ENCODE data around the gene TMEM108.

The TMEM108 gene

DNA sequence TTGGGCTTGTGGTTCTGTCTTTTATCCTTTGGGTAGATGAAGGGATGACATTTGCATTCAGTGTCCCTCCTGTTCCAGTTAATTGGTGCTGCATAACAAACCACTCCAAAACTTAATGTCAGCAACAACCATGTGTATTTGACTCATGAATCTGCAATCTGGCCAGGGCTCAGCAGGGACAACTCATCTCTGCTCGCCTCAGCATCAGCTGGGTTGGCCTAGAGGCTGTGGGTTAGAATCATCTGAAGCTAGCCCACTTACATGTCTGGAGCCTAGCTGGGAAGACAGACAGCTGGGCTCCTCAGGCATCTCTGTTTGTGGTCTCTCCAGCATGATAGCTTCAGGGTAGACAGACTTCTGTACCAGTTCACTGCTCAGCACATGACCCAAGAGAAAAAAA, 92.0 kb downstream of the TMEM108 start:
- Histone ChIP-seq H3K4ac (ENCODE audit: low read depth, low read length) (no peak overlapping the region), H3K36me3 (ENCODE audit: control insufficient read depth in 1 of 2, insufficient read depth in 2 of 2, low read length in 2 of 2) (no peaks in the 10 kb centered on the region), H2BK120ac (ENCODE audit: insufficient read depth, low read length, poor library complexity) (no peak overlapping the region), H3K9me3 (ENCODE audit: insufficient read depth, low read depth, low read length) (no peaks in the 10 kb centered on the region), H3K4me3 (ENCODE audit: low read depth, low read length) (no peak overlapping the region), H2BK5ac (ENCODE audit: low read depth, low read length, poor library complexity) (no peak overlapping the region), H4K8ac (ENCODE audit: low read depth, low read length) (no peak overlapping the region), H4K91ac (ENCODE audit: low read depth, low read length) (no peak overlapping the region), H4K12ac (ENCODE audit: low read depth, low read length) (no peak overlapping the region), H3K4me2 (ENCODE audit: low read length) (no peak overlapping the region), H3K14ac (ENCODE audit: low read length) (no peak overlapping the region), H3K4me1 (ENCODE audit: control insufficient read depth in 1 of 2, insufficient read depth in 2 of 2, low read length in 2 of 2) (no peaks in the 10 kb centered on the region), H3K9ac (ENCODE audit: low read length) (no peak overlapping the region), H3K18ac (ENCODE audit: low read length) (no peak overlapping the region), H2AFZ (ENCODE audit: insufficient read depth, low read length, poor library complexity) (no peak overlapping the region), H3K79me1 (ENCODE audit: low read length) (no peaks in the 10 kb centered on the region), H2BK12ac (ENCODE audit: low read length) (no peak overlapping the region), H2AK5ac (ENCODE audit: low read length) (no peak overlapping the region), H3K79me2 (ENCODE audit: control insufficient read depth, insufficient read depth, low read length, poor library complexity) (no peaks in the 10 kb centered on the region), H3K27me3 (ENCODE audit: insufficient read depth, low read length) (no peaks in the 10 kb centered on the region), H3K23ac (ENCODE audit: low read length) (no peak overlapping the region), H3K27ac (ENCODE audit: low read depth, low read length) (no peak overlapping the region)
- no CpG with 5 or more reads among the region's 1 CpG for WGBS (ENCODE audit: extremely low coverage, insufficient coverage, insufficient read length)
- DNase-seq = no peak

DNA sequence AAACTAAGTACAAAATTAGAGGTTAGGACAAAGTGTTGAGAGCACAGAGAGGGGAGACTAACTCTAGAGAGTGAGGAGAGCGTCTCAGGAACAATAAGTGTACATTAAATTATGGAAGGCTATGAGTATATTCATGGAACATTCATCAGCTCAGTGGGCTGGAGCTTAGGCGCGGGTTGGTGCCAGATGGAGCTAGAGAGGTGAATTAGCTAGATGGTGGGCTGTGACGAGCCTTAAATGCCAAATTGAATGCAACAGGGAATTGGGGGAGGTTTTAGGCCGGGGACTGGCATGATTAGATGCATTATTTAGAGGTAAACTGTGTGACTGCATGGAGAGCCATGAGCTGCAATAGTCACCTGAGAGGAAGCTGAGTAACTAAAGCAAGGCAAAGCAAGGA, 97.1 kb downstream of the TMEM108 start:
- H3K18ac ChIP-seq (ENCODE audit: low read length) = no peak overlapping the region
- H3K4me2 ChIP-seq (ENCODE audit: low read length) = no peak overlapping the region
- H3K79me1 ChIP-seq (ENCODE audit: low read length) = no peaks in the 10 kb centered on the region
- DNase-seq = no peak
- WGBS (ENCODE audit: extremely low coverage, insufficient coverage, insufficient read length) = no CpG with 5 or more reads among the region's 5 CpGs
- H3K4me3 ChIP-seq (ENCODE audit: low read depth, low read length) = no peak overlapping the region
- no peak overlapping the region for H3K9ac ChIP-seq (ENCODE audit: low read length)
- H3K9me3 ChIP-seq (ENCODE audit: insufficient read depth, low read depth, low read length) = no peaks in the 10 kb centered on the region
- no peaks in the 10 kb centered on the region for H3K4me1 ChIP-seq (ENCODE audit: control insufficient read depth in 1 of 2, insufficient read depth in 2 of 2, low read length in 2 of 2)
- H3K4ac ChIP-seq (ENCODE audit: low read depth, low read length) = no peak overlapping the region
- no peak overlapping the region for H2BK5ac ChIP-seq (ENCODE audit: low read depth, low read length, poor library complexity)
- H2AK5ac ChIP-seq (ENCODE audit: low read length) = no peak overlapping the region
- H3K79me2 ChIP-seq (ENCODE audit: control insufficient read depth, insufficient read depth, low read length, poor library complexity) = no peaks in the 10 kb centered on the region
- no peak overlapping the region for H2BK120ac ChIP-seq (ENCODE audit: insufficient read depth, low read length, poor library complexity)
- H3K27me3 ChIP-seq (ENCODE audit: insufficient read depth, low read length) = no peaks in the 10 kb centered on the region
- H3K14ac ChIP-seq (ENCODE audit: low read length) = no peak overlapping the region
- no peak overlapping the region for H2AFZ ChIP-seq (ENCODE audit: insufficient read depth, low read length, poor library complexity)
- H4K91ac ChIP-seq (ENCODE audit: low read depth, low read length) = no peak overlapping the region
- H3K27ac ChIP-seq (ENCODE audit: low read depth, low read length) = no peak overlapping the region
- H4K8ac ChIP-seq (ENCODE audit: low read depth, low read length) = no peak overlapping the region
- H4K12ac ChIP-seq (ENCODE audit: low read depth, low read length) = no peak overlapping the region
- no peak overlapping the region for H3K23ac ChIP-seq (ENCODE audit: low read length)
- H2BK12ac ChIP-seq (ENCODE audit: low read length) = no peak overlapping the region
- no peaks in the 10 kb centered on the region for H3K36me3 ChIP-seq (ENCODE audit: control insufficient read depth in 1 of 2, insufficient read depth in 2 of 2, low read length in 2 of 2)

DNA sequence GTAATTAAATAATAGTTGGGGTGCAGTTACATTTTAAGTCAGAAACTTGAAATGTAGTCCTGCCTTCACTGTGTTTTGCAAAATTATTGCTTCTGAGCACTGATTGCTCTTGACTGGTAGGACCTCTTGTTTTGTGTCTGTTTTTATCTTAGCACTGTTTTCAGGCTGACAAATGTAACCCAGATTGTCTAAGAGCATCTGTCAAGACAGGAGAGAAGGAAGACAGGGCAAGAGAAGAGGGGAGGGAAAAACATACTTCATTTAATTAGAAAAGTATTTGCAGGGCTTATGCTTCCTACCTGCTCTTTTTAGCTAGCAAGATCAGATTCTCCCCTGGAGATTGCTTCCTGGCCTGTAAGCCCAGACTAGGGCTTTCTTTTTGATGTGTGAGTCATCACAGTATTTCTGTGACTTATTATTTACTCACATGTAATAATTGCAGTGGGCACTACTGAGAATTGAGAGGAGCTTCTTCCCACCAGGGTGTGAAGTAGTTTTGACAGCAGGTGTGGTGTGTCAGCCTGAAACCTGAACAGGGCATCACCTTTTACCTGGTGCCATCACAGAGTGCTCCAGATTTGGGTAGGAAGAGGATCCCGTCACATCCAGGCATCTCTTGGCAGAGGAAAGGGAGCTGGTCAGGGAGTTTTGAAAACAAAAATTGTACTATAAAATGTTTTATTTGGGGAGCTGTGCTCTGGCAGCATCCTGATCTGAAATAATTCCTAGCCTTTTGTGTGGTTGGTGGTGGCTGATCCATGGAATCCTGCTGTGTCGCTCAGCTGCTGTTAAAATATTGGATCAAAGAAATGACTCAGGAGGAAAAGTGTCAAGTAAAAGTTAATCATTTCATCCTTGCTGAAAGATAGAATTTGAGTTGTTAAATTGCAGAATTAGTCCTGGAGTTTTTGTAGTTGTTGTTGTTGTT, 98.2 kb downstream of the TMEM108 start:
- Histone ChIP-seq H3K18ac (ENCODE audit: low read length) (no peak overlapping the region), H2BK12ac (ENCODE audit: low read length) (no peak overlapping the region), H3K27me3 (ENCODE audit: insufficient read depth, low read length) (no peaks in the 10 kb centered on the region), H3K36me3 (ENCODE audit: control insufficient read depth in 1 of 2, insufficient read depth in 2 of 2, low read length in 2 of 2) (no peaks in the 10 kb centered on the region), H3K79me1 (ENCODE audit: low read length) (no peaks in the 10 kb centered on the region), H3K79me2 (ENCODE audit: control insufficient read depth, insufficient read depth, low read length, poor library complexity) (no peaks in the 10 kb centered on the region), H2AK5ac (ENCODE audit: low read length) (no peak overlapping the region), H4K12ac (ENCODE audit: low read depth, low read length) (no peak overlapping the region), H2AFZ (ENCODE audit: insufficient read depth, low read length, poor library complexity) (no peak overlapping the region), H4K8ac (ENCODE audit: low read depth, low read length) (no peak overlapping the region), H2BK5ac (ENCODE audit: low read depth, low read length, poor library complexity) (no peak overlapping the region), H4K91ac (ENCODE audit: low read depth, low read length) (no peak overlapping the region), H3K9ac (ENCODE audit: low read length) (no peak overlapping the region), H3K4ac (ENCODE audit: low read depth, low read length) (no peak overlapping the region), H3K4me2 (ENCODE audit: low read length) (no peak overlapping the region), H3K9me3 (ENCODE audit: insufficient read depth, low read depth, low read length) (no peaks in the 10 kb centered on the region), H2BK120ac (ENCODE audit: insufficient read depth, low read length, poor library complexity) (no peak overlapping the region), H3K27ac (ENCODE audit: low read depth, low read length) (no peak overlapping the region), H3K23ac (ENCODE audit: low read length) (no peak overlapping the region), H3K4me3 (ENCODE audit: low read depth, low read length) (no peak overlapping the region), H3K14ac (ENCODE audit: low read length) (no peak overlapping the region), H3K4me1 (ENCODE audit: control insufficient read depth in 1 of 2, insufficient read depth in 2 of 2, low read length in 2 of 2) (no peaks in the 10 kb centered on the region)
- no CpG with 5 or more reads among the region's 2 CpGs for WGBS (ENCODE audit: extremely low coverage, insufficient coverage, insufficient read length)
- no peak for DNase-seq

DNA sequence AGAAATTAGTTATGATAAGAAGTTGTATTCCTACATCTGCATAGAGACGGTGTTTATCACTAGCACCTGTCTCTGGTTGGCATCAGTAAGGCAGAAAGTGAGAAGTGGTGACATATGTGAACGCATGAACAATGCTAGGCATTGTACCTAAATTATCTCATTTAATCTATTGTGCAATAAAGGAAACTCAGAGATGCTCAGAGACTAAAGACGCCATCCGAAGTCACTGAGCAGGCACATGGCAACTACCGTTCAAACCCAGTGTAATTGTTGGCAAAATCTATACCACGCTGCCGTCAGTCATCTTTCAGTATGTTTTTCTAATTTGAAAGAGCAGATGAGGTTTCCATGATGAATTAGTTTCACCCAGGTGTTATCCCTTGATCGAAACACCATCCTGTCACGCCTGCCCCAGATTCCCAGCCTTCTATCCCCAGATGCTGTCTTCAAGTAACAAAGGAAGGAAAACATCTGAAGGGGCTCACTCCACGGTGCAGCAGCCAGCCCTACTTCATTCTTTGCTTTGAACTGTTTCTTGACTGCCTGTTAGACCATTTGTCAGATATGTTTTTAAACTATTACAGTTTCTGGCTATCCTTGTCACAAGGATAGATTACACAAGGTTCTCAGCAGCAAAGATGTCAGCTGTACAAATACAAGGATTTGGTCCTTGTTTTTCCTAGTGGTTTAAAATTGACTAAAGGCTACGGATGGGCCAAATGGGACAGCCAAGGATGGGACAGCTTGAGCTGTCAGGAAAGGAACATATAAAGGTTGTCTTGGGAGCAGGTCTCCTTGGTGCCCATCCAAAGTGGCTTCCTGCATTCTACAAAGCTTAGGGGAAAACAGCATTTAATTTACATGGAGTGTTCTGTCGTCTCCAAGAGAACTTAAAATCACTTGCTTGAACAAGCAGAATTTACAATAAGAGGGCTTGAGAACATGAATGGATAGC, 99.1 kb downstream of the TMEM108 start:
- Histone ChIP-seq H4K12ac (ENCODE audit: low read depth, low read length) (no peak overlapping the region), H4K91ac (ENCODE audit: low read depth, low read length) (no peak overlapping the region), H3K9ac (ENCODE audit: low read length) (no peak overlapping the region), H2BK120ac (ENCODE audit: insufficient read depth, low read length, poor library complexity) (no peak overlapping the region), H3K14ac (ENCODE audit: low read length) (no peak overlapping the region), H3K4me1 (ENCODE audit: control insufficient read depth in 1 of 2, insufficient read depth in 2 of 2, low read length in 2 of 2) (no peaks in the 10 kb centered on the region), H2BK12ac (ENCODE audit: low read length) (no peak overlapping the region), H3K27me3 (ENCODE audit: insufficient read depth, low read length) (no peaks in the 10 kb centered on the region), H3K79me1 (ENCODE audit: low read length) (no peaks in the 10 kb centered on the region), H3K4ac (ENCODE audit: low read depth, low read length) (no peak overlapping the region), H2BK5ac (ENCODE audit: low read depth, low read length, poor library complexity) (no peak overlapping the region), H3K27ac (ENCODE audit: low read depth, low read length) (no peak overlapping the region), H3K9me3 (ENCODE audit: insufficient read depth, low read depth, low read length) (no peaks in the 10 kb centered on the region), H4K8ac (ENCODE audit: low read depth, low read length) (no peak overlapping the region), H3K23ac (ENCODE audit: low read length) (no peak overlapping the region), H3K79me2 (ENCODE audit: control insufficient read depth, insufficient read depth, low read length, poor library complexity) (no peaks in the 10 kb centered on the region), H2AK5ac (ENCODE audit: low read length) (no peak overlapping the region), H3K4me3 (ENCODE audit: low read depth, low read length) (no peak overlapping the region), H3K4me2 (ENCODE audit: low read length) (no peak overlapping the region), H2AFZ (ENCODE audit: insufficient read depth, low read length, poor library complexity) (no peak overlapping the region), H3K36me3 (ENCODE audit: control insufficient read depth in 1 of 2, insufficient read depth in 2 of 2, low read length in 2 of 2) (no peaks in the 10 kb centered on the region), H3K18ac (ENCODE audit: low read length) (no peak overlapping the region)
- DNase-seq = peak in 1 of 2 donors; percentile 22
- no CpG with 5 or more reads among the region's 12 CpGs for WGBS (ENCODE audit: extremely low coverage, insufficient coverage, insufficient read length)

Data from trophoblast cell (in vitro differentiated cells and primary cell).